Measurements from ENCODE around the gene SYNDIG1.

- TF ChIP-seq, protein P1, sequence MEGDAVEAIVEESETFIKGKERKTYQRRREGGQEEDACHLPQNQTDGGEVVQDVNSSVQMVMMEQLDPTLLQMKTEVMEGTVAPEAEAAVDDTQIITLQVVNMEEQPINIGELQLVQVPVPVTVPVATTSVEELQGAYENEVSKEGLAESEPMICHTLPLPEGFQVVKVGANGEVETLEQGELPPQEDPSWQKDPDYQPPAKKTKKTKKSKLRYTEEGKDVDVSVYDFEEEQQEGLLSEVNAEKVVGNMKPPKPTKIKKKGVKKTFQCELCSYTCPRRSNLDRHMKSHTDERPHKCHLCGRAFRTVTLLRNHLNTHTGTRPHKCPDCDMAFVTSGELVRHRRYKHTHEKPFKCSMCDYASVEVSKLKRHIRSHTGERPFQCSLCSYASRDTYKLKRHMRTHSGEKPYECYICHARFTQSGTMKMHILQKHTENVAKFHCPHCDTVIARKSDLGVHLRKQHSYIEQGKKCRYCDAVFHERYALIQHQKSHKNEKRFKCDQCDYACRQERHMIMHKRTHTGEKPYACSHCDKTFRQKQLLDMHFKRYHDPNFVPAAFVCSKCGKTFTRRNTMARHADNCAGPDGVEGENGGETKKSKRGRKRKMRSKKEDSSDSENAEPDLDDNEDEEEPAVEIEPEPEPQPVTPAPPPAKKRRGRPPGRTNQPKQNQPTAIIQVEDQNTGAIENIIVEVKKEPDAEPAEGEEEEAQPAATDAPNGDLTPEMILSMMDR (IDR thresholded peaks at IDR 0.05): no peak
- TF ChIP-seq EZH2 (IDR thresholded peaks at IDR 0.05; ENCODE audit: borderline replicate concordance, insufficient read depth, low read depth, low read length, poor library complexity, severe bottlenecking): no peak
These were observed 193.4 kb downstream of the SYNDIG1 start for GRCh38 chr20:24662752-24663365.
